Esophagus mucosa (tissue), 1 donor: ENCODE measurements around the gene DYNC1LI1. TPM values are rescaled to one million over a fixed set of nuclear protein-coding genes. Genes with fewer than 3 reads are reported as not detected.
A peak's percentile ranks its signal among the peaks of the same experiment; 100 is the strongest.
"Not testable (repeated sequence)": the region's sequence is repeated elsewhere in the genome, so short reads cannot be mapped to it uniquely, and the experiment has no call there.

ENCODE experiments used
- ATAC-seq: fragments of 200-7000 bp; cut with Tn5 transposase; one replicate; pipeline ENCODE4 v1.9.1; 2020
- total RNA-seq: library from RNA; stranded (reverse); gene quantifications from one replicate; pipeline ENCODE4 v1.2.4, GENCODE V29; 2023
- donor health status: DM: yes; HTN: yes; CAD: no.

DYNC1LI1 gene
- total RNA-seq, 1 donor from 2014 or later, result 21.3 TPM

DNA sequence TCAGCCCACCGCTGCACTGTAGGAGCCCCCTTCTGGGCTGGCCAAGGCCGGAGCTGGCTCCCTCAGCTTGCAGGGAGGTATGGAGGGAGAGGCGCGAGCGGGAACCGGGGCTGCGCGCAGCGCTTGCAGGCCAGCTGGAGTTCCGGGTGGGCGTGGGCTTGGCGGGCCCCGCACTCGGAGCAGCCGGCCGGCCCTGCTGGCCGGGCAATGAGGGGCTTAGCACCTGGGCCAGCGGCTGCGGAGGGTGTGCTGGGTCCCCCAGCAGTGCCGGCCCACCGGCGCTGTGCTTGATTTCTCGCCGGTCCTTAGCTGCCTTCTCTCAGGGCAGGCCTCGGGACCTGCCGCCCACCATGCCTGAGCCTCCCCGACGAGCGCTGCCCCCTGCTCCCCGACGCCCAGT is 8.0 kb upstream of the DYNC1LI1 start:
- ATAC-seq, result not testable (repeated sequence)

DNA sequence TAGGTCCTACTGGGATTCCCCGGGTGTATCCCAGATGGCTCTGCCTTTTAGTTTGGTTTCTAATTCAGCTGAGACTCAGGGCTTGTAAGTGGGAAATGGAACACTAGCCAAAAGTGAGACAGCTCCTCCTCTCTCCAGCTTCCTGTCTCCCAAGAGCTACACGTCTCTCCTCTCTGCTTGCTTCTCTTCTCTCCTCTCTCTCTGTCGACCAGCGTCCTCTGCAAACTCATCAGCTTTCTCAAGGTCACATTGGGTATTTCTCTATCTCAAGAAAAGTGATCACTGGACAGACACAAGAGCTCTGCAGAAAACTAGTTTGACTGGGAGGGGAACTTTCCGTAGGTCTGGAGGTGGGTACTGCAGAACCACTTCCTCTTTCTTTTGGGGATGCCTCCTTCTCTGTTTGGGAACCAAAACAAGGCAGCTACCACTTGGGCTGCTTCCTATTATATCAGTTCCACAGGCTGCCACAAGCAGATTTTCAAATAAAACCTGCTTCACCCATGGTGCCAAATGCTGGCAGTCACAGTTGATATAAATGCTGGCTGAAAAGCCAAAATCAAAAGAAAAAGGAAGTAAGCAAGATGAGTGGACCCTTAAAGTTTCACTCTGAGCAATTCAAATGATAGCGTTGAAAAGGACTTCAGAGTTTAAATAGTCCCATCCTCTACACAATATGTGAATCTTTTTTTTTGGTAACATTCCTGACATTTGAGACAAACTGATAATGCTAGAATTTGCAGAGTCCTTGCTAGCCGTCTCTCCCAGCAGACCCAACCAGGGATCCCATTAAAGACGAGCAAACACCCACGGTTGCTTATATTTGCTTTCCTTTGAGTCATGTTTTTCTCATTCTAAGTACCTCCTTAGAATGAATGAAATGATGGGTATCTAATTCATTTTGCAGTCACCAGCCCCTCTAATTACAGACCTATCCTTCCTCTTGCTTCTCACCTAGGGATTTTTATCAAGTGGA is 7.2 kb upstream of the DYNC1LI1 start:
- peak; percentile 50 for ATAC-seq

DNA sequence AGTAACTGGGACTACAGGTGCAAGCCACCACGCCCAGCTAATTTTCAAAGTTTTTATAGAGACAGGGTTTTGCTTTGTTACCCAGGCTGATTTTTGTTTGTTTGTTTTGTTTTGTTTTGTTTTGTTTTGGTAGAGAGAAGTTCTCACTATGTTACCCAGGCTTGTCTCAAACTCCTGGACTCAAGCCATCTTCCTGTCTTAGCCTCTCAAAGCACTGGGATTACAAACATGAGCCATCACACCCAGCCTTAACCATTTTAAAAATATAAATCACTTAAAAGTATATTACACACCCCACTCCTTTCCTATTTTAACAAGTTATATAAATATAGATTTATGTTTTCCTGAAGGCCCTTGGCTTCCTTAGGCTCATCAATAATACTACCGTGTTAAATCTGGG is 6.5 kb upstream of the DYNC1LI1 start:
- ATAC-seq, result peak; percentile 10

DNA sequence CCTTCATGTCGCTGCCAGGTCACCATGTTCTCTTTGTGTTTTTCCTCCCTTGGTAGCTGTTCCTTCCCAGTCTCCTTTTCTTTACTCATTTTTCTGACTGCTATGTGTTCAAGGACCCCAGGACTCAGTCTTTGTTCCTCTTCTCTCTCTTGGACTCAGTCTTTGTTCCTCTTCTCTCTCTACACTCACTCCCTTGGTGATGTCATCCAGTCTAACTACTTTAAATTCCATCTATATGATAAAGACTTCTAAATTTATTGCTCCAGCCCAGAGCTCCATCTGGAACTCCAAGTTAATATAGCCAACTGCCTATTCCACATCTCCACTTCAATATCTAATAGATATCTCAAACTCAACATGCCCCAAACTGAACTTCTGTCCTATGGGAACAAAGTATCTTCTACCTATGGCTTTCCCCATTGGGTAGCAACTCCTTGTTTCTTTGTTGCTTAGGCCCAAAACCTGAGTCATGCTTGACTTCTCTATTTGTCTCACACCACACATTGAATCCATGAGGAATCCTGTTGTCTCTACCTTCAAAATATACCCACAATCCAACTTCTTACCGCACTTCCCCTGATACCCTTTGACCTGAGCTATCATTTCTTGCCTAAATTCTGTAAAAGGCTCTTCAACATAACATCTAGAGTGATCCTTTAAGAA is 4.9 kb upstream of the DYNC1LI1 start:
- ATAC-seq, result no peak

DNA sequence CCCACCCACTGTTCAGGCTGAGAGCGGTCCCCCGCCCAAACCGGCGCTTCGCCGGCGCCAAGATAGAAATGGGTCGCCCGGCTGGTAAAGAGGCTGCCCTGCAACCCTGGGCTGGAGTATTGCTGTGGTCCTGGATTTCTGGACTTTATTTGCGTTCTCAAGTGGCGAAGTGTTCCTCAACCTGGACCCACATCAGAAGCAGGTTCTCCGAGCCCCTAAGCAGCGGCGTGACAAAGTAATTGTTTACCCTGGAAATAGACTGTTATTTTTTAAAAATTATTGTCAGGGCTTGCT is 481 bp upstream of the DYNC1LI1 start:
- no peak for ATAC-seq

DNA sequence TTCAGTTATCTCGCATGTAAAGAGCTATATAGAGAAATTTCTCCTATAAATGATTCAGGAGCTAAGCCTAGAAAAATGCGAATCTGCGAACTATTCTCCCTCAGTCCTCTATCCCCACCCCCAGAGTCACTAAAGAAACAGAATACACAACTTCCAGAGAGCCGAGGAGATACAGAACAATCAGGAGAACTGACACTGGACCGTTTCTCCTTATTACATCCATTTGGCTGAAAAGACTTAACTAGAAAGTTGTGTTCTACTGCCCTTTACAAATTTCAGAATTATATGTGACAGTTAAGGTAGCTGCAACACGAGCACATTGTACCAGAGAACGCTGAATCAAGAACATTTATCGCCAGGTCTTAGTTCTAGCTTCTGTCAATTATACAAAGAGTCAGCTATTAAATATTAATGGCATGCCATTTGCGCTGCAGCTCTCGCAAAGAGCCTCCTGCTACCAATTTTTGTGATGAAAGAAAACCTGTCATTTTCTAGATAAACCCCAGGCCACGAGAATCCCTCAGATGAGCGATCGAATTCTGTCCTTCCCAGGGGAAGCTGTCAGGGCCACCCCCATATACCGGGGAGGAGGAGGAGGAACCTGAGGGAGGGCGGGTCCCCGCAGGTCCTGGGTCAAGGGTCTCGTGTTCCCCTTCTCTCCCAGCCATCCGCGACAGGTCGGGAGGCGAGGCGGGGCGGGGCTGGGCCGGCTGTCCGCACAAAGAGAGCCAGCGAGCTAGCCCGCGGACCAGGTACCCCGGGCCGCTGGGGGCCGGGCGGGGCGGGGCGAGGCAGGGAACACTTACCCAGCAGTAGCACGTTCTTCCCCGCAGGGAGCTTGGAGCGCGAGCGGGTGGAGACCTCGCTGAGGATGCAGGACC is 878 bp downstream of the DYNC1LI1 start:
- ATAC-seq, result peak; percentile 66

DNA sequence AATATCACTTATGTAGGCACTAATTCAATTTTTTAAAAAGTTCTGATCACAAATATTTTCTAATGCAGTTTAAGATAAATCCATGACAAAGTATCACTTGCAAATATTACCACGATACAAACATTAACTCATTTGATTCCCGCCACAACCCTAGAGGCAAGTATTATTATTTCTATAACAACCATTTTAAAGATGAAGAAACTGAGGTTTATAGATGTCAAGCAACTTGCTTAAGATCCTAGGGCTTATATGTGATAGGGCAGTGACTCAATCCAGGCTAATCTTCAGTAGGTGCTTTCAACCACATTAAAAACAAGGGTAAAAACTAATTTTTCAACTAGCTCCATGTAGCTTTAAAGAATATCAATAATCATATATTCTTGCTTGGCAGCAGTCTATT is 1.7 kb downstream of the DYNC1LI1 start:
- ATAC-seq, result no peak

DNA sequence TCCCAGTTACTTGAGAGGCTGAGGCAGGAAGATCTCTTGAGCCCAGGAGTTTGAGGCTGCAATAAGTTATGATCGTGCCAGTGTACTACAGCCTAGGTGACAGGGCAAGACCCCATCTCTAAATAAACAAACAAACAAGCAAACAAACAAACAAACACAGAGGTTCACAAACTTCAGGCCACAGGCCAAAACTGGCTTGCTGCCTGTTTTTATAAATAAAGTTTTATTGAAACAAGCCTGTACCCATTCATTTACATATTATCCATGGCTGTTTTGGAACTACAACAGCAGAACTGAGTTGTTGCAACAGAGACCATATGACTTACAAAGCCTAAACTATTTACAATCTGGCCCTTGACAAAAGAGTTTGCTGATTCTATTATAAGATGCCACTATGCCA is 6.5 kb downstream of the DYNC1LI1 start:
- ATAC-seq, result no peak

DNA sequence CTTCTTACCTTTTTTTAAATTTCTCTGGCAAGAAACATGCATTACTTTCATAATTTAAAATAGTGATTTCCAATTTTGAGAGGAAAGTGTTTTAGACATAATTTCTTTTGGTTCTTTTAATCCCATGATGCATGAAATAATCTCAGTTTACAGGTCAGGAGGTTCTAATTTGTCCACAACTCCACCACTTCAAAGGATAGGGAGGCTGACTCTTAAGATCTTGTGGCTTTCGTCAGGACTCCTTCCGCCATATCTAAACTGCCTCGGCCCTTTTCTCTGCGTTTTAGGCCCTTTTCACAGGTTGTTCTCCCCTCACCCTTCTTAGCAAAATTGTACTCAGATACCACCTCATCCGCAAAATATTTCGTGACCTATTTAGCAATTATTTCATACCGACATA is 8.0 kb downstream of the DYNC1LI1 start:
- no peak for ATAC-seq

DNA sequence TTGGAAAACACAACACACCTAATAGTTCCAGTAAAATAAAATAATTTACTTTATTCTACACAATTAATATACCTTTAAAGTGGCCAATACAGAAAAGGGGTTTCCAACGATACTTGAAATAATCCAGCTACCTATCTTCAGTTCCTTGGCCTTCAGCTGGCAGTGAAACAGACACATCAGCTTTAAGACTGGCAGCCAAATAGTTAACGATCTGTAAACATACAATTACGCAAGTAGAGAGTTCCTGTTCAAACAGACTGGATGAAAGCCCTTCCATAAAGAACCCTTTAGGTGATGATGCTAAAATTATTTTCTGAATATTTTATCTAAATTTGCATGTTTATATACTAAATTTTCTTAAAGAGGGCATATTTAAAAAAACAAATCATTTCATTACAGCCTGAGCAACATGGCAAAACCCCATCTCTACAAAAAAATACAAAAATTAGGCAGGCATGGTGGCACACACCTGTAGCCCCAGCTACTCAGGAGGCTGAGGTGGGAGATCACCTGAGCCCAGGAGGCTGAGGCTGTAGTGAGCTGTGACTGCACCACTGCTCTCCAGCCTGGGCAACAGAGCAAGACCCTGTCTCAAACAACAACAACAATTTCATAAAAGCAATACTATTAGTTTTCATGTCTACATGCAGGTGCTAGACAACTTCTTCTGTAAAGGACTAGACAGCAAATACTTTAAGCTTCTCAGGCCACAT is 12.9 kb downstream of the DYNC1LI1 start:
- no peak for ATAC-seq

DNA sequence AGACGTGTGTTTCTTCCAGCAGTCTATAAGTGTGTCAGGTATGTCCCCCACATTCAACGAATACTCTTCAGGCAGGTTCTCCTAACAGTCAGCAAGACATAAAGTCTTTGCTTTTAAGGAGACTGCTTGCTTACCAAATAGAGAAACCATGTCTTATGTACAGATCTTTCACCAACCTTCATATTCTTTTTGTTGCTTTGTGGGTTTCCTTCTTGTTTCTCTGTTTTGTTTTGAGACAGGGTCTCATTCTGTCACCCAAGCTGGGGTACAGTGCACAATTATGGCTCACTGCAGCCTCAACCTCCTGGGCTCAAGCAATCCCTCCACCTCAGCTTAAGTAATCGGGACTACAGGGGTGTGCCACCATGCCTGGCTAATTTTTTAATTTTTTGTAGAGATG is 14.3 kb downstream of the DYNC1LI1 start:
- no peak for ATAC-seq

DNA sequence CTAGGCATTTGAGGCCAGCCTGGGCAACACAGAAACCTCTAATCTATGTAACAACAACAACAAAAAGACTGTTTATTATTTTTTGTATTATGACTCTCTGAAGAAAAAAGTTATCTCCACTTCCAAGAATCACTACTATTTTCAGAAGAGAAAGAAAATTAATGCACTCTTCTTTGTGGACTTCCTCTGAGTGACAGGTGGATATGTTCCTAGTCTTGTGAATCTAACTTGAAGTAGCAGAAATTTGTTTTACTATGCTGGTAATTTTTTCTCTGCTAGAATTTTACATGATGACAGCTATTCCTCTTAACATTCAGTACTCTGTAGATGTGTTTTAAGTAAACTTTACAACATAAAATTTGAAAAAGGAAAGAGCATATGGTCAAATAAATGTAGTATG is 16.7 kb downstream of the DYNC1LI1 start:
- ATAC-seq, result no peak

DNA sequence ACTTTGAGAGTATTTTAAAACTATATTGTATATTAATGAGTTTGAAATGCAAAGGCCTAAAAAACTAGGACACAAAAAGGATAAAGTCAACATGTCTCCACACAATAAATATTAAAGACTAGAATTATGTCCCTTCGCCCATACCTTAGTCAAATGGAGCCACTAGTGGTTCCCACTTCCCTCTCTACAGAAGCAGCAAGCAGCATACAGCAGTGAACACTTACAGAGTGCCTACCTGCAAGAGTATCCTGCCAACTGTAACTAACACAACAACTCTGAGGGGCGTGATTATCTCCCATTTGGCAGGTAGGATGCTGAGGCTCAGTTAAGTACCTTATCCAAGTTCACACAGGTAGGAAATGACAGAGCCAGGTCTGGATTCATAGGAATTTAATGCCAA is 17.2 kb downstream of the DYNC1LI1 start:
- ATAC-seq, result no peak

DNA sequence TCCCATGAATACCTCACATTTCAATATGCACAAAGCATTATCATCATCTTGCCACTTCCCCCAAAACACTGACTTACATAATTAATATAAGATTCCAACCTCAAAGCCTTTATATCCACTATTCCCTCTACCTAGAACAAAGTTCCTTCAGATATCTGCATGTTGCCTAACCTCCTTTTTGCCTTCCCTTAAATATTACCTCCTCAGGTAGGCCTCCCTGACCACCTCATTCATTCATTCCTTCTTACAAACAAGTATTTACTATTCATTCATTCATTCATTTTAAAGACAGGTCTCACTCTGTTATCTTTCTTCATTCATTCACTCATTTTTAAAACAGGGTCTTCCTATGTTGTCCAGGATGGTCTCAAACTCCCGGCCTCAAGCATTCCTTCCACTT is 18.6 kb downstream of the DYNC1LI1 start:
- ATAC-seq, result no peak

DNA sequence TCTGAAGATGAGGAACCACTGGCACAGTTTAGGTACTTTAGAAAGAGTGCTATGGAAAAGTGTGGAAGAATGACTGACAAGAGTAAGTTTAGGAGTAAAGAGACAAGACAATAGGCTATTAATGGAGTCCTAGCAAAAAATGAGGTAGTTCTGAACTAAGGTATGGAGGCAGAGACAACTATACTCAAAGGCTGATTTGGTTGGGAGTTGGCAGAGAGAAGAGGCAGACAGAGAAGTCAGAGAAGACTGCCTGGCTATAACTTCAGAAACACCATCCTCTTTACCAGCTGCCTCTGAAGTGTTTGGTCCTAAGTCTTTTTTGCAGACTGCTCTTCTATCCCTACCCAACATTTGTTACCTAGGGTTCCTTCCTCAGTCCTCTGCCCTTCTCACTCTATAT is 19.2 kb downstream of the DYNC1LI1 start:
- ATAC-seq, result no peak

DNA sequence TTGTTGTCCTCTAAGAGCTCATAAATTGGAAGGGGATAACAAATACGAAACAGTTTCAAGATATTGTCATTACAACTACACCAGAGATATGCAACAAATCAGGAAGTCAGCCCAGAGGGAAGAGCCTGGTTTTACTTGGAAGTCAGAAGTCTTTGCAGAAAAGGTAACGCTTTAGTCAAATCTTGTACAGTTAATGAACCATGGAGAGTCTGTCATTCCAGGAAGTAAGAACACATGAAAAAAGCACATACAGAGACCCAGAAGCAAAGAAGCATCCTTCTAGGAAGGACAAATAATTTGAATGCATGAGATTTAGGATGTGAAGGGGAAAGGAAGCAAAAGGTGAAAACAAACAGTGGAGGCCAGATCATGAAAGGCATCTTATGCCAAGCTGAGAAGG is 19.6 kb downstream of the DYNC1LI1 start:
- ATAC-seq, result peak; percentile 25

DNA sequence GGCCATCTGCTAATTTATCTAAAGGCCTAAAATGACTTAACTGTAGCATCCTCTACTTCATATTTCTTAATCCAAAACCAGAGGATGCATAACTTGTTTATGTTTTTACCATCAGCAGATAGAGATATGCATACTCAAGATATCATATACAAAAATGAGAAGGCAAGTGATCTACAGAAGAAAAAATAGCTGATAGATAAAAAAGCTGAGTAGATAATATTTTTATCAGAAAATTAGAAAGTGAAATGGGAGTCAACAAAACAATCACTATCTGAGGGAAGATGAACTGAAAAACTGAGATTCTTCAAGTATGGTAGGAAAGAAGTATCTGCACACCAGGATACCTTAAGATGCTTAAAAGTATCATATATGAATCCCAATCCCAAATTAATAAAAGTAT is 25.4 kb downstream of the DYNC1LI1 start:
- ATAC-seq, result no peak

DNA sequence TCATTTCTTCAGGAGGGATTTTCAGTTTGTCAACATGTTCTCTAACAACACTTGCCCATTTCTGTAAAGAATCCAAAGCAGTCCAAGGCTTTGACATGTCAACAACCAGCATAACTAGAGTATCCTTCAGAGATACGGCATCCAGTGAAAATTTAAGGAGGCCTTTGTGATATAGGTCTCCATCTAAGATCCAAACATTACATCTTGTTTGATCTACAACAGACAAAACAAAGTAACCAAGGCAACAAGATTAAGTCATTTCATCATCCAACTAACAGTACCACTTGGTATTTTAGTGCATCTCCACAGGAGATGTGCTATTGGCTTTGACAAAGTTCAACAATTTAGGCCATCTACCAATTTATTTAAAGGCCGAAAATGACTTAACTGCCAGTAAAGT is 25.8 kb downstream of the DYNC1LI1 start:
- ATAC-seq, result no peak

DNA sequence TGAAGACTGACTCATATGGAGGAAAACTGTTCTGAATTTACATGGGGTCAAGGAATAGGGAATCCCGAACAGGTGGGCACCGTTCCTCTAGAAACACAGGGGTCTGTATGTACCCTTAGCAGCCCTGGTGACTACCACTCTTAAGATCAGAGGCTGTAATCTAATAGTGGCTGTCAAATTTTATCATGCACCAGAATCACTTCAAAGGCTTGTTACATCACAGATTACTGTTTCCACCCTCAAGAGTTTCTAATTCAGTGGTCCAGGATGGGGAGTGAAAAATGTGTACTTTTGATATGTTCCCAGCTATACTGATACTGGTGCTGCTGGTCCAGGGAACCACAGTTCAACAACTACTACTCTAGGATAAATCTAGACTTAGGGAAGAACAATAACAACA is 27.9 kb downstream of the DYNC1LI1 start:
- no peak for ATAC-seq

DNA sequence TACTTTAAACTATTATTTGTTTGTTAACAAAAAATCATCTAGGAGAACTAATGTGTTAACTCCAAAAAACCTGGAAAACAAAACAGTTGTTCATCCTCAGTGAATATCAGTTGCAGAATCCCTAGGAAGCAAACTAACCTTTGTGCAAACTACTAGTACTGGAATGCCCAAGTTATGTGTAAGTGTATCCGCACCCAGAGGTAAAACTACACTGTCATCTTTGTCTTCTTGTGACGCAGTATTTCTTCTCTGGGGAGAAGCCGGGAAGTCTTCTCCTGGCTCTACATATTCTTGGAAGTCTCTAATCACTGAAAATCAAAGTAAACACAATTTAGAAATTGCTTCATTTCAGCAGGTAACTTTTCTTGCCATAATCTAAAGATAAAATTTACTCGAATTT is 29.8 kb downstream of the DYNC1LI1 start:
- ATAC-seq, result no peak

DNA sequence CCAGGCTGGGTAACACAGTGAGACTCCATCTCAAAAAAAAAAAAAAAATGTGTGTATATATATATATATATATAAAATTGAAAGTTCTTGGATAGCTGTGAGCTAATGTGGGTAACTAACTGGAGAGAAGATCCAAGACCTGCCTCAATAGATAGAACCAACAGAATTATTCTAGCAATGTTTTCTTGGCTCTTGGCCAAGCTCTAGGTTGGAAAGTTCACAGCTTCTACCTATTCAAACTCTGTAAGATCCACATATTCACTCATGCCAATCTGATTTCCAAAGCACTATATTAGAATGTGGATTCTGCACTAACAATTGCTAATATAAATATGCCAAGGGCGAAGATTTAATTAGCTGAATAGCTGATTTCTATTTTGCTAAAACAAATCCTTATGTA is 38.2 kb downstream of the DYNC1LI1 start:
- no peak for ATAC-seq

DNA sequence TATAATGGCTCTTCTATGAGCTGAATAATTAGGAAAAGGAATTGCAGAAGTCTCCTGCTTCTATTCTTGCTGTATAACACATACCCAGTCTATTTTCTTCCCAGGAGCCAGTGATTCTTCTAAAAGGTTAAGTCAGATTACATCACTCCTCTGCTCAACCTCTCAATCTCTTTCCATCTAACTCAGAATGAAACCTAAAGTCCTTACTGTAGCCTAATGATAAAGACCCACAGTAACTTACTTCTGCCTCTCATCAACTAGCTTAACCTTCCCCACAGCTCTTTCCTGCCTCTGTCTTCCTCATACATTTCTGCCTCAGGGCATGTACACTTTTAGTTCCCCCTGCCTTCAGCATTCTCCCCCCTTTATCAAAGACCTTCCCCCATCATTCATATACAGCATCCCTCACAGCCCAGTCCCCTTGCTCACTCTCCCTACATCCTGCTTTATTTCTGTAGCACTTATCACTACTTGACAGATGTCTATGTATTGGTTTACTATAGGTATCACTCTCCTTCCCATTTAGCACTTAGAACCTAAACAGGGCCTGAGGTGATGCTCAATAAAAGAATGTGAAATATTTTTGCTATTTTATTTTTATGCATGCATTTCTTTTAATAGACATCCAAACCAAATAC is 39.5 kb downstream of the DYNC1LI1 start:
- no peak for ATAC-seq
